Measurements from ENCODE around the gene GLT1D1. TPM values are rescaled to one million over a fixed set of nuclear protein-coding genes. Genes with fewer than 3 reads are reported as not detected.
"Not testable (repeated sequence)": the region's sequence is repeated elsewhere in the genome, so short reads cannot be mapped to it uniquely, and the experiment has no call there.

Gene GLT1D1
- total RNA-seq: 1.0 TPM in 2 replicates

GRCh38 chr12:128852885-128853599 lies at the start of gene GLT1D1:
Gene GLT1D1 (plus strand): TSS chr12:128853478. CDS start chr12:128853582, 104 bp downstream.
- intact Hi-C loops (cut with micrococcal nuclease): no loop called here

GRCh38 chr12:128803788-128804187 lies 49.5 kb upstream of the GLT1D1 start:
- intact Hi-C loops (cut with micrococcal nuclease): no loop called here

- intact Hi-C loops (cut with micrococcal nuclease): no loop called here
Measured at GRCh38 chr12:128804762-128805161, 48.5 kb upstream of the GLT1D1 start.

- intact Hi-C loops (cut with micrococcal nuclease): not testable (repeated sequence)
Measured at GRCh38 chr12:128805406-128805805, 47.9 kb upstream of the GLT1D1 start.

- intact Hi-C loops (cut with micrococcal nuclease): no loop called here
Measured at GRCh38 chr12:128806573-128806972, 46.7 kb upstream of the GLT1D1 start.

DNA sequence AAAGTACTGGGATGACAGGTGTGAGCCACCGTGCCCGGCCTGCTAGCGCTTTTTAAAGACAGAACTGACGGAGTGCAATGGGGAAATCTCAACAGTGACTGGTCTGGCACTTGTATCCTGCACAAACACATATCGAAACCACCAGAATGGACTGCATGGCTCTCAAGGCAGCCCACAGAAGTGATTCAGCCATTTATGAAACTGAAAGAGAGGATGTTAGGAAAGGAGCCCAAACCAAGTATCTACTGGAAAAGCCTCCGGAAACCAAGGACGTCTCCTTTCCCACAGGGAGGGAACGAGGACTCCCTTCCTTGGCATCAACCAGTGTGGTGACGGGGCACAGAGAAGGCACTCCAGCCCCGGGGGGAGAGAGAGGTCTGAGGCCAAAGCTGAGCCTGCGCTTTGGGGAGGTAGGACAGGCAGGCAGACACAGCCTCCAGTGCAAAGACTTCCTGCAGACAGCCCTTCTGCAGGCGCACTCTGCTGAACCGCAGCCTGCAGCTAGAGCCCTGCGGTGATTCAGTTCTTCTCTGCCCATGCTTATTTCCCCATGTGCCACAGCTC lies 46.0 kb upstream of the GLT1D1 start:
- intact Hi-C loops (cut with micrococcal nuclease): no loop called here

DNA sequence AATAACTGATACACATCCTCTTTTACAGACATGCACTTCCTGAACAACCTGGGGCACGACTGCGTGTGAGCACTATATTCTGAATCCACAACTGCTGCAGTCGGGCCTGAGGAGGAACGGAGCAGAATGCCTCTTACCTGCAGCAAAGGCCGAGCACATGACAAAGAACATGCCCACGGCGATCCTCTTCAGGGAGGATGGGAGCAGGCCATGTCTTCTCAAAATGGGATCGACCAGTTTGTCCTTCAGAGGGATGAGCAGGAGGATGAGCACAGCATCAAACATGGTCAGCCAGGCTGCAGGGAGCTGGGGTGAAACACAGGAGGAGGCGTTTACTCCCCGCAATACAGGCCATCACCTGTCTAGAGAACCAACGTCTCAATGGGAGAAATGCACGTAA lies 44.6 kb upstream of the GLT1D1 start:
- intact Hi-C loops (cut with micrococcal nuclease): no loop called here

- intact Hi-C loops (cut with micrococcal nuclease): loop anchor here (1.0 kb wide), 1 partner anchor 14 kb away; no protein-coding TSS in a partner anchor
Measured at GRCh38 chr12:128810182-128811127, 42.8 kb upstream of the GLT1D1 start.

GRCh38 chr12:128811806-128812205 lies 41.5 kb upstream of the GLT1D1 start:
- intact Hi-C loops (cut with micrococcal nuclease): no loop called here

DNA sequence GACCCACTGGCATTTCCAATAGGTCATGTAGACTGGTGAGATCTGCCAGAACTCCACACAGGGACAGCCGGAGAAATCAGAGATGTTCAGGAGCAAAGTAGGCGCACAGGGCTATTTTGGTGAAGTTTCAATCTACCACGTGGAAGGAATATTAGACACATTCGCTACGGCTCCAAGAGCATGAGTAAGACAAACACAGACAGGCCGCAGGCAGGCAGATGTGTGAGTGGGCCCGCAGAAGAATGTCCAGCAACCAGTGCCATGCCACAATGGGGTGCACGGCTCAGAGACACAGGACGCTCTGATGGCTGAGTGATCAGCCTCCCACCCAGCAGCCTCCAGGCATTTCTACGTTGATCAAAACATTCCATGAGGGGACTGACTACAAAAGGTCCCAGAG lies 39.9 kb upstream of the GLT1D1 start:
- intact Hi-C loops (cut with micrococcal nuclease): no loop called here

- intact Hi-C loops (cut with micrococcal nuclease): no loop called here
Measured at GRCh38 chr12:128813883-128814282, 39.4 kb upstream of the GLT1D1 start.

- intact Hi-C loops (cut with micrococcal nuclease): no loop called here
Measured at GRCh38 chr12:128814411-128815261, 38.6 kb upstream of the GLT1D1 start.

DNA sequence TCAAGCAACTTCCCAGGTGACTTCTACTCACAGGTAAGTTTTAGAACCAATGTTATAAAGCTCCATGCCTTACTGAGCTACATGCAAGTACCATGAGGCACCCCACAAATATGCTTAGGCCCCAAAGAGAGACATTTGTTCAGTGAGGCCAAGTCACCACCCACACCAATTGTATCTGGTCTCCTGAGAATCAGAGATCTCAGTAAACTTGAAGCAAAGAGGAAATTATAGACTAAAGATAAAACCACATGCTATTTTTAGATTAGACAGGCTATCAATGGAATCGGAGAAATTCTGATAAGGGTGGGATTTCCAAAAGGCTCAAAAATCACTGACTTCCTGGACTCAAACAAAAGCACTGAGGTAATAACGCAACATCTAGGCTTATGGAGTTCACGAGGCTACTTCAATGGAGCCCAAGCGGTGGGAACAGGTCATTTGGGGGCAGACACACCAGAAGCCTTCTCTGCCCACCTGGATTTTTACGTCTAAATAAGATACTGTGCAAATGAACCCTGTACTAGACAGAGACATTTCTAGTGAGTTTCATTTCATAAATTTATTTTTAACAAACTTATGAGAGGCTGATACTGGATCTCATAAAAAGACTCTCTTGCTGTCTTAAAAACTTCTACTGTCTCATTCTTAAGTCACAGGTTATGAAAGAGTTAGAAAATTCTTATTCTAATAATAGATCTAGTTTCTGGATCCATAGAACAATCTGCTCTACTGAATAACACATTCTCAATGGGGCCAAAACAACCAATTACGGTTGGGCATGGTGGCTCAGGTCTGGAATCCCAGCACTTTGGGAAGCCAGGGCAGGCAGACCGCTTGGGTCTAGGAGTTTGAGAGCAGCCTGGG lies 37.3 kb upstream of the GLT1D1 start:
- intact Hi-C loops (cut with micrococcal nuclease): no loop called here

DNA sequence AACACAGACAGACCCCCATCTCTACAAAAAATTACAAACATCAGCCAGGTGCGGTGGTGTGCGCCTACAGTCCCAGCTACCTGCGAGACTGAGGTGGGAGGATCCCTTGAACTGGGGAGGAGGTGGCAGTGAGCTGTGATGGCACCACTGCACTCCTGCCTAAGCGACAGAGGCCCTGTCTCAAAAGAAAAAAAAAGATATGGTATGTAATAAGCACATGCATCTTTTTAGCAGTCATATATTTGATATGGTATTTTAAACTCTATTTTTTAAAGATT lies 36.7 kb upstream of the GLT1D1 start:
- intact Hi-C loops (cut with micrococcal nuclease): no loop called here

GRCh38 chr12:128817111-128818015 lies 35.9 kb upstream of the GLT1D1 start:
- intact Hi-C loops (cut with micrococcal nuclease): no loop called here

DNA sequence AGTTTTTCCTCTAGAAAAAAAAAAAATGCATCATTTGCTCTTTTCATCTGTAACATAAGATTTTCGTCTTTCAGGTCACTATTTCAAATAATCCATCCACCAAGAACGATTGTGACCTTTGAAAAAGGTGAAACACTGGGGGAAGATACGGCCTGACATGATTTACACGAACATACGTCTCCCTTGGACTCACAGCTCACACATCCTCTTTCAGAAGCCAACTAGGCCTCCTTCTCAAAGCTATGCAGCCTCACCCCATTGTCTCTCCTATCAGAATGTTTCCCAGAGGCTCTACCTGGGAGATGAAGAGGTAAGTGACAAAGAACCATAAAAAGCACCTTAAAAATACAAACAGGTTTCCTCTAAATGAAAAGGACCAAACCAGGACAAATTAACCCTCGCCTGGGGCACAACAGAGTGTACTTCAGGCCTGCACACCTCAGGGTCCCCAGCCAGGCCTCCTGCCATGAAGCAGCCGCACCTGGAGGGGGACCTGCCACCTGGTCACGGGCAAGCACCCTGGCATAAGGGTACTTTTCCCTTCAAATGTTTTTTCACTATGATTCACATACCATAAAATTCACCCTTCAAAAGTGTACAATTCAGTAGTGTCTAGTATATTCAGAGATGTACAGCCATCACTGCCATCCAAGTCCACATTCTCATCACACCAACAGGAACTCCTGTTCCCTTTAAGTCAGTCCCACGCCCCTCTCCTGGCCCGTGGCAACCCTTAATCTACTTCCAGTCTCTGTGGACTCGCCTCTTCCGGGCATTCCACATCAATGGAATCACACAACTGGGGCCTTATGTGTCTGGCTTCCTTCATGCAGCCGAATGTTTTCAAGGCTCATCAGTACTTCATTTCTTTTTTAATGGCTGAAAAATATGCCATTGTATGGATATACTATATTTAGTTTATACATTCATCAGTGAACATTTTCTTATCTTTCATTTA lies 34.9 kb upstream of the GLT1D1 start:
- intact Hi-C loops (cut with micrococcal nuclease): no loop called here

- intact Hi-C loops (cut with micrococcal nuclease): loop anchor here (5.0 kb wide), 1 partner anchor 37 kb away; no protein-coding TSS in a partner anchor
Measured at GRCh38 chr12:128819293-128820144, 33.8 kb upstream of the GLT1D1 start.
